ENCODE data around the gene MTX2.
"Not testable (repeated sequence)": the region's sequence is repeated elsewhere in the genome, so short reads cannot be mapped to it uniquely, and the experiment has no call there.

Gene MTX2

DNA sequence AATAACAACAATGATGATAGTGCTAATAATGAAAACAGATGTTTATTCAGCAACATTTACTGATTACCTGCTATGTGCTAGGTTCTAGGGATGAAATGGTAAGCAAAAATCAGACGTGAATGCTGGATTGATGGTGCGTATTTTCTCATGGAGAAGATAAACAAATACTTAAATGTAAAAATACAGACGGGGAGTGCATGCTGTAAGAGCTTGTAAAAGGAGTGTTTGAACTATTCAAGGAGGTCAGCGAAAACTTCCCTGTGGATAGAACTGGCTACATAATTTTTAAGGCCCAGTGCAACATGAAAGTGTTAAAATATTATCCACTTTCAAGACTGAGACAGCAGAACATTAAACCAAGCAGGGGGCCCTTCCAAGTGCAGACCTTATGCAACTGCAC is 22.1 kb downstream of the MTX2 start:
- DNase-seq, result no peak

- no peak for DNase-seq
Observed at GRCh38 chr2:176291809-176292283, 22.6 kb downstream of the MTX2 start.

- no peak for DNase-seq
Observed at GRCh38 chr2:176292608-176293007, 23.4 kb downstream of the MTX2 start.

GRCh38 chr2:176293334-176293733 is 24.1 kb downstream of the MTX2 start:
- no peak for DNase-seq

GRCh38 chr2:176297067-176297466 is 27.8 kb downstream of the MTX2 start:
- no peak for DNase-seq

GRCh38 chr2:176297737-176298136 is 28.5 kb downstream of the MTX2 start:
- no peak for DNase-seq

- not testable (repeated sequence) for DNase-seq
Observed at GRCh38 chr2:176306020-176306419, 36.8 kb downstream of the MTX2 start.

GRCh38 chr2:176317199-176317598 is 48.0 kb downstream of the MTX2 start:
- DNase-seq, result no peak

DNA sequence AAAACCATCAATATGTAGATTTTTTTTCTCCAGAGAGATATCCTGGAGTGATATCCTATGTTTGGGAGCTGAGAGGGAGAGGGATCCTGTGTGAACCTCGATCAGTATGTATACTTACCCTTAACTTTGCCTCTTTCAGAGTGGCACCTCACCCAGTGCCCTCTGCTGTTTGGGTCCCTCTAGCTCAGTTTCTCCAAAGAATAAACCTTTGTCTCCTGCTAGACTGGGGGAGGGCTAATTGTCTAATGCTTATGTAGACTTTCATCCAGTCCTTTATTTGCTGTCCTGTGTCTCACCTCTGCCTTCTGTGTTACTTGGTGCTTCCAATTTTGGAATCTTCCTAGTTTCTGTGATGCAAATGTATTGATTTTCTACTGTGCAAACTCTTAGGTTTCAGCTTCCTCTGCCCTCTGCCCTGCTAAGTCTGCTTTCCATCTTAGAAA is 48.4 kb downstream of the MTX2 start:
- DNase-seq, result no peak

DNA sequence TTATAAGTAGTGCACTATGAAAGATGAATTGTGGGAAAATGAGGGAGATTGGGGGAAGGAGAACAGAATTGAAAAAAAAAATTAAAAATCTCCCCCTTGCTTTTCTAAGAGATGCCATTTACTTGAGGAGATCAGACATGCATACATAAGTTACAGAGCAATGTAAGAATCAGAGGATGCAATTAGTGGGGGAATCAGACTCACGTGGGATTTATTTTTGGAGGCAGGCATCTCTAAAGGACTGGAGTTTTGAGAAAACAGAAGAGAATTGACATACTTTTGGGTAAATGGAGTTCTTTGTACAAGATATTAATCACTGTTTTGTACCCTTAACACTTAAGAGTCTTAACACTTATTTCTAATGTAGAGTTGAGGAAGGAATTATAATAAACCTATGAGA is 52.7 kb downstream of the MTX2 start:
- DNase-seq, result no peak

DNA sequence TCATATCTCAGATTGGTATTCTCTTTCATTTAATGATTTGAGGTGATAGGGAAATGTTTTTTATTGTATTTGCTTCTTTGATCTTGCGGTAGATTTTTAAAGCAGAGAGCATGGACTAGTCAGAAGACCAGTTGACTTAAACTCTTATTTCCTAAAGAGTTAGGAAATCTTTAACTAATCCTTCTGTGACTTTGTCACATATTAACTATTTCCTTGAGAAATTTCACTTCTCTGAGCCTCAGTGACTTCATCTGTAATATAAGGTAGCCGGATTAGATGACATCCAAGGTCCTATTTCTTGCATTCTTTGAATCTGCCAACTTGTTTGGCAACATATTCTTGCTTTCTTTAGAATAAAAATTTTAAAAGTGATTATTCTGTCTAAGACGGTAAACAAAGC is 55.6 kb downstream of the MTX2 start:
- DNase-seq, result no peak

DNA sequence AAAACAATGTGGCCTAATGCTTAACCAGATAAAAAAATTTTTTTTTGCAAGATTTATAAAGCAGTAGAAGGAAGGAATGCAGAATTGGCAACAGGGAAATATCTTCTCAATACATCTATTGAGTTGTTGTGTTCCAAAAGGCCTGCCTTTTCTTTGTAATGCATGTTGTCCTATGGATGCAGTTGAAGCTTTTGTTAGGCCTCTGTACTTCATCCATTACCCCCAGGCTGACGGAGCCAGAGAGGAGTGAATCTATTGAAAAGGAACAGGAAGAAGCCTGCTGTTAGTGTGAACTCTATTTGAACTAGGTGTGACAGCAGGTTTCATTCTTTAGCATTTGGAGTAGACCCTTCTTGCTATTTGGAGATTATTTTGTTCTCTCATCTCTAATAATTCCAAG is 56.5 kb downstream of the MTX2 start:
- DNase-seq, result no peak

- no peak for DNase-seq
Observed at GRCh38 chr2:176328149-176328548, 58.9 kb downstream of the MTX2 start.

- no peak for DNase-seq
Observed at GRCh38 chr2:176330612-176331011, 61.4 kb downstream of the MTX2 start.

GRCh38 chr2:176331646-176332045 is 62.4 kb downstream of the MTX2 start:
- DNase-seq, result no peak

DNA sequence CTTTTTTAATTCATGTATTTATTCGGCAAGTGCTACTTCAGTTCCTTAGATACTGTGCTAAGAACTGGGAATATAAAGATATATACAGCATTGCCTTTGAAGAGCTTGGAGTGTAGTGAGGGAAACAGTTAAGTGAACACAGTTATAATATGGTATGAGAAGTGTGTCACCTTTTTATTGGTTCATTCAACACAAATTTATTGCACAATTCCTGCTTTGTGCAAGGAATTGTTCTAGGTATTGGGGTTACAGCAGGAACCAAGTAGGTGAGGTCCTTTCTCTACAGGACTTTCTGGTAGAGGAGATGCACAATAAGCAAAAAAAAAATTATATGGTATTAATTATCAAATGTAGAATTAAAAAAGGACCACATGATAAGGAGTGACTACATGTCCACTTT is 65.5 kb downstream of the MTX2 start:
- no peak for DNase-seq

DNA sequence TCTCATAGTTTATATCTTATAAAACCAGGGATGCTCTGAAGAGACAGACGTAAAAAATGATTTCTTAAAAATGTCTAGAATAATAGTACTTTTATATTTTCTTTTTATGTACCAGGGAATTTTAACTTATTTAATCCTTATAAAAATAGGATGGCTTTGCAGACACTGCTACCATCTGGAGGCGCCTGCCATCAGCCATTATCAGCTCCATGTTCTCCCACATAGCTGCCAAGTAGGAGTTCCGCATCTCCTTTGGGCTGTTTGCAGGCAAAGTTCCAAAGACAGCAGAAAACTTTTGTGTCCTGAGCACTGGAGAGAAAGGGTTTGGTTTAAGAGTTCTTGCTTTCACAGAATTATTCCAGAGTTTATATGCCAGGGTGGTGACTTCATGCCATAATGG is 69.2 kb downstream of the MTX2 start:
- DNase-seq, result no peak

DNA sequence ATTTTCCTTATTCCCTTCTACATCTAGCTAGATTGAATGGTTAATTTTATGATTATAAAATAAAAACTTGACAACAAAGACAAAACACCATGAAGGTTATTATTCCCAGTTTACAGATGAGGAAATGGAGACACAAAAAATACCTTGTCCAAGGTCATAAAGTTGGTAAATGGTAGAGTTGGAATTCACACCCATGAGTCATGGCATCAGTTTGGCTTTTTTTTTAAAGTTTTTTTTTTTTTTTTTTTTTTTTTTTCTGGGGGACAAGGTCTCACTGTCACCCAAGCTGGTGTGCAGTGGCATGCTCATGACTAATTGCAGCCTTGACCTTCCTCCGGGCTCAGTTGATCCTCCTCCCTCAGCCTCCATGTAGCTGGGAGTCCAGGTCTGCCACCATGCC is 70.0 kb downstream of the MTX2 start:
- no peak for DNase-seq

DNA sequence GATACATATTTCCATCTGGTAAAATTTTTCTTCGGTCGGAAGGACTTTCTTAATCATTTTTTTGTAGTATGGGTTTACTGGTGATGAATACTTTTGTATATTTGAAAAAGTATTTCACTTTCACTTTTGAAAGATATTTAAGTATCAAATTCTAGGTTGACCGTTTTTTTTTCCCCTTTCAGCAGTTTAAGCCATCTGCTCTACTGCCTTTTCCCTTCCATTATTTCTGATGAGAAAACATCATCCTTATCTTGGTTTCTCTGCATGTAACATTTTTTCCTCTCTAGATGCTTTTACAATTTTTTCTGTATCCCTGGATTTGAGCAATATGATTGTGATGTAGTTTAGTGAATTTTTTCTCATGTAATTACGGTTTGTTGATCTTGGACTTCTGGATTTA is 87.0 kb downstream of the MTX2 start:
- no peak for DNase-seq

DNA sequence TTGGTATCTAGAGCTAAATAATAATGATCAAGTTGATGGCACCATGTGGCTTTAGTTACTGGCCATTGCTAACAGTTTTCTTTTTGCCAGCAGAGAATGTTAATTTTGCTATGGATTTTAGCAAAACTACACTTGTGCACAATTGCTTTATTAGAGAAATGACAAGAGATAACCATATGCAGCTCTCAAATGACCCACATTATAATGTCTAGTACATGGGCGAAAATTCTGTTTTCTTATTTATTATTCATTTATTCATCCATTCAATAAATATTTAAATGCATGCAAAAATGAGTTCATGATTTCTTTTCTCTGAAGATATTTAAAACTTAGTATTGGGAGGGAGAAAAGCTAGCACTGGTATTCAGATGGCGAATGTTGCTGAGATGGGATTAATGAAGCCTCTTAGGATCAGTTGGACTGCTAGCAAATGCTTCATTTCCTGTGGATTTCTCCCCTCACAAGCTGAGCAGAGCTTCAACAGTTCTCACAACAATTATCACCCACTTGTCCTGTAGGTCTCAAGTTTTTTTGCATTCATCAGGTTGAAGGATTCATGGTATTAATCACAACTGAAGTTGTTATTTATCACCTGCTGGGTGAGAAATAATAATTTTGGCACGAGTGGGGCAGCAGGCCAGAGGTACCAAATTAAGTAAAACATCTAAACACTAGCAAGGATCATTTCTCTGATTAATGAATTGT is 95.2 kb downstream of the MTX2 start:
- DNase-seq, result no peak

GRCh38 chr2:176368349-176368748 is 99.1 kb downstream of the MTX2 start:
- no peak for DNase-seq

- no peak for DNase-seq
Observed at GRCh38 chr2:176370467-176371171, 101.4 kb downstream of the MTX2 start.

- DNase-seq, result not testable (repeated sequence)
Observed at GRCh38 chr2:176373155-176373554, 103.9 kb downstream of the MTX2 start.

- no peak for DNase-seq
Observed at GRCh38 chr2:176378323-176378722, 109.1 kb downstream of the MTX2 start.

DNA sequence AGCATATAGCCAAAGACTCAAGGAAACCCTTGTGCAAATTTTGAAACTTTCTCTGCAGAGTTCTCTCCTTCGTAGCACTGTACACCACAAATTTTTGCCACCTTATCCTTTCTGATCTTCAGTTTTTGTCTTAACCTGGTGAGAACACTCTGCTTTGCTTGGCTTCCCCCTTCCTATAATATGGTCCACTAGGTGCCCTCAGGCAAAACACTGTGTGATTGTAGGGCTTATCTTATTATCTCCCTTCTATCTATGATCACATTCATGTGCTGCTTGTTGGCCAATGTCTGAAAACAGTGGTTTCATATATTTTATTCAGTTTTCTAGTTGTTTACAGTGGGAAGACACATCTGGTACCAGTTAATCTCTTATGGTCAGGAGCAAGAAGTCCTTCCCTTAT is 111.1 kb downstream of the MTX2 start:
- DNase-seq, result no peak
